Nephron (organoid): Measurements from ENCODE around the gene DENND2A.

Experiments used
- H3K27ac Mint-ChIP-seq, 3 experiments: 2 replicates each; pipeline ENCODE4 v1.8.0; 2020; ENCODE audit warnings: mixed read lengths in 3 of 3, mild to moderate bottlenecking in 2 of 3, moderate library complexity in 1 of 3
- H3K27me3 Mint-ChIP-seq: 2 replicates; pipeline ENCODE4 v1.8.0; 2021; ENCODE audit warnings: low read depth, mild to moderate bottlenecking, moderate library complexity, mixed read lengths
- H3K36me3 Mint-ChIP-seq: 2 replicates; pipeline ENCODE4 v1.8.0; 2020; ENCODE audit warnings: low read depth, mixed read lengths
- H3K4me1 Mint-ChIP-seq: 2 replicates; pipeline ENCODE4 v1.8.0; 2020; ENCODE audit warnings: mixed read lengths
- H3K4me3 Mint-ChIP-seq, 3 experiments: 2 replicates each; pipeline ENCODE4 v1.8.0; 2020; ENCODE audit warnings: mild to moderate bottlenecking in 3 of 3, mixed read lengths in 3 of 3, moderate library complexity in 2 of 3
- H3K9me3 Mint-ChIP-seq: 2 replicates; pipeline ENCODE4 v1.8.0; 2020; ENCODE audit warnings: mixed read lengths
- TF ChIP-seq, protein P1 (sequence below), 3 experiments: fragments of 200-600 bp; sonication (generic); IDR thresholded peaks; one replicate each; pipeline ENCODE4 v1.5.0; 2021; ENCODE audit warnings: antibody characterized with exemption in 3 of 3; ENCODE audit not compliant: unreplicated experiment in 3 of 3

DENND2A gene

DNA sequence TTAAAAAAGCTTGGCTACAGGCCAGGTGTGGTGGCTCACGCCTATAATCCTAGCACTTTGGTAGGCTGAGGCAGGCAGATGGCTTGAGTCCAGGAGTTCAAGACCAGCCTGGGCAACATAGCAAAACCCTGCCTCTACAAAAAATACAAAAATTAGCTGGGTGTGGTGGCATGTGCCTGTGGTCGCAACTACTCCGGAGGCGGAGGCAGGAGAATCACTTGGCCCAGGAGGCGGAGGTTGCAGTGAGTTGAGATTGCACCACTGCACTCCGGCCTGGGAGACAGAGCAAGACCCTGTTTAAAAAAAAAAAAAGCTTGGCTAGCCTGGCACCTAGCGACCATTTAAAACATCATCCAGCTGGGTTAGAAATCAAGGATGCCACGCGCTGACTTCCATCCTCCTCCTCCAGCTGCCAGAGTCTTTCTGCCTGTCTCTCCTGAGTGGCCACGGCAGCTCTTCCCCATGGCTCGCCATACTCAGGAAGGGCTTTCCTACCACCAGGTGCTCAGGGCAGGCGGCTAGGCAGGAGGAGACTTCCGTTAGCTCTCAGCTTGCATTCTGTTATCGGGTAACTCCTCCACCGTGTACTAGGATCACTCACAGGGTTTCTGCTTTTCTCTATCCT is 45.0 kb downstream of the DENND2A start:
- no peaks in the 10 kb centered on the region for H3K9me3 Mint-ChIP-seq
- no peaks in the 10 kb centered on the region for H3K27me3 Mint-ChIP-seq
- H3K4me1 Mint-ChIP-seq: peaks cover 61% of the 10 kb centered on the region
- H3K4me3 Mint-ChIP-seq: no peak overlapping the region
- TF ChIP-seq, protein P1, sequence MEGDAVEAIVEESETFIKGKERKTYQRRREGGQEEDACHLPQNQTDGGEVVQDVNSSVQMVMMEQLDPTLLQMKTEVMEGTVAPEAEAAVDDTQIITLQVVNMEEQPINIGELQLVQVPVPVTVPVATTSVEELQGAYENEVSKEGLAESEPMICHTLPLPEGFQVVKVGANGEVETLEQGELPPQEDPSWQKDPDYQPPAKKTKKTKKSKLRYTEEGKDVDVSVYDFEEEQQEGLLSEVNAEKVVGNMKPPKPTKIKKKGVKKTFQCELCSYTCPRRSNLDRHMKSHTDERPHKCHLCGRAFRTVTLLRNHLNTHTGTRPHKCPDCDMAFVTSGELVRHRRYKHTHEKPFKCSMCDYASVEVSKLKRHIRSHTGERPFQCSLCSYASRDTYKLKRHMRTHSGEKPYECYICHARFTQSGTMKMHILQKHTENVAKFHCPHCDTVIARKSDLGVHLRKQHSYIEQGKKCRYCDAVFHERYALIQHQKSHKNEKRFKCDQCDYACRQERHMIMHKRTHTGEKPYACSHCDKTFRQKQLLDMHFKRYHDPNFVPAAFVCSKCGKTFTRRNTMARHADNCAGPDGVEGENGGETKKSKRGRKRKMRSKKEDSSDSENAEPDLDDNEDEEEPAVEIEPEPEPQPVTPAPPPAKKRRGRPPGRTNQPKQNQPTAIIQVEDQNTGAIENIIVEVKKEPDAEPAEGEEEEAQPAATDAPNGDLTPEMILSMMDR (IDR thresholded peaks at IDR 0.05; ENCODE audit: unreplicated experiment in 3 of 3): no peak
- H3K27ac Mint-ChIP-seq: peak overlapping the region; percentile 96 to 99 (median 97)
- peaks cover 15% of the 10 kb centered on the region for H3K36me3 Mint-ChIP-seq

GRCh38 chr7:140594131-140594691 is 46.4 kb downstream of the DENND2A start:
- H3K9me3 Mint-ChIP-seq: no peaks in the 10 kb centered on the region
- H3K27me3 Mint-ChIP-seq: no peaks in the 10 kb centered on the region
- peaks cover 51% of the 10 kb centered on the region for H3K4me1 Mint-ChIP-seq
- peaks cover 5% of the 10 kb centered on the region for H3K36me3 Mint-ChIP-seq
- peak overlapping the region; percentile 77 to 92 (median 81) for H3K27ac Mint-ChIP-seq
- H3K4me3 Mint-ChIP-seq: peak overlapping the region in 1 of 3 experiments; percentile 39
- TF ChIP-seq, protein P1 (IDR thresholded peaks at IDR 0.05; ENCODE audit: unreplicated experiment in 3 of 3): no peak

DNA sequence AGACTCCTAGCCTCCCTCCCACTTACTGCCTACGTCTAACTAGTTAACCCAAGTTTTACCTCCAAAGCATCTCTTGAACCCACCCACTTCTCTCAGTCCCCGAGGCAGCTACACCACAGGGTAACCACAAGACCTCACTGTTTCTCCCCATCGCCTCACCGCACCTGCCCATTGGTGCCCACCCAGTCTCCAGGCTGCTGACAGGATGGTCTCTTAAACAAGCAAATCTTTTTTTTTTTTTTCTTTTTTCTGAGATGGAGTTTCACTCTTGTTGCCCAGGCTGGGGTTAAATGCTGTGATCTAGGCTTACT is 47.0 kb downstream of the DENND2A start:
- Mint-ChIP-seq H3K4me1 (peaks cover 49% of the 10 kb centered on the region), H3K9me3 (no peaks in the 10 kb centered on the region), H3K27me3 (no peaks in the 10 kb centered on the region), H3K4me3 (no peak overlapping the region), H3K27ac (peak overlapping the region; percentile 77 to 92 (median 78)), H3K36me3 (peaks cover 8% of the 10 kb centered on the region)
- TF ChIP-seq, protein P1 (IDR thresholded peaks at IDR 0.05; ENCODE audit: unreplicated experiment in 3 of 3): no peak

- TF ChIP-seq, protein P1 (IDR thresholded peaks at IDR 0.05; ENCODE audit: unreplicated experiment in 3 of 3): no peak
- Mint-ChIP-seq H3K36me3 (peaks cover 8% of the 10 kb centered on the region), H3K4me3 (no peak overlapping the region), H3K27ac (peak overlapping the region; percentile 77 to 92 (median 78)), H3K27me3 (no peaks in the 10 kb centered on the region), H3K9me3 (no peaks in the 10 kb centered on the region), H3K4me1 (peaks cover 44% of the 10 kb centered on the region)
These were observed 47.5 kb downstream of the DENND2A start for GRCh38 chr7:140592964-140593671.

DNA sequence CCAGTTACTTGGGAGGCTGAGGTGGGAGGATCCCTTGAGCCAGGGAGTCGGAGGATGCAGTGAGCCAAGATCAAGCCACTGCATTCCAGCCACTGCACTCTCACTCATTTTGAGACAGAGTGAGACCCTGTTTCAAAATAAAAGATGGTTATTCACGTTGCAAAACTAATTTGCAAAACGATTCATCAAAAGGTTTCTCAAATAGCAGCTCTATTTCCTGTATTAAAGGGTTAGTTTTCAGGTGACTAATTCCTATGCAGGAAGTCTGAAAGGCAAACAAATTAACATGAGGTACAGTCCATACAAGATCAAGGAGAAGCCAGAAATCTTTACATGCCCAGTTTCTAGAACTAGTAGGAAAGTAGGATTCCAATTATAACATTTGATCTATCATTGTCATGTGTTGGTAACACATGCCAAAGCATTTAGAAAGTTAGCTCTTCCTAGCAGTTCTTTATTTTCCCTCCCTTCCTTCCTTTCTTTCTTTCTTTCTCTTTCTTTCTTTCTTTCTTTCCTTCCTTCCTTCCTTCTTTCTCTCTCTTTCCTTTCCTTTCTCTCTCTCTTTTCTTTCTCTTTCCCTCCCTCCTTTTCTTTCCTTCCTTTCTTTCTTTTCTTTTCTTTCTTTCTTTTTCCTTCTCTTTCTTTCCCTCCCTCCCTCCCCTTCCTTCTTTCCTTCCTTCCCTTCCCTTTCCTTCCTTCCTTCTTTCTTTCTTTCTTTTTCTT is 49.3 kb downstream of the DENND2A start:
- no peaks in the 10 kb centered on the region for H3K9me3 Mint-ChIP-seq
- H3K27me3 Mint-ChIP-seq: no peaks in the 10 kb centered on the region
- H3K4me3 Mint-ChIP-seq: no peak overlapping the region
- H3K27ac Mint-ChIP-seq: peak overlapping the region; percentile 38 to 60 (median 56)
- TF ChIP-seq, protein P1 (IDR thresholded peaks at IDR 0.05; ENCODE audit: unreplicated experiment in 3 of 3): no peak
- H3K4me1 Mint-ChIP-seq: peaks cover 32% of the 10 kb centered on the region
- peaks cover 18% of the 10 kb centered on the region for H3K36me3 Mint-ChIP-seq
